ENCODE measurements around the gene SLC22A23.

Gene SLC22A23

DNA sequence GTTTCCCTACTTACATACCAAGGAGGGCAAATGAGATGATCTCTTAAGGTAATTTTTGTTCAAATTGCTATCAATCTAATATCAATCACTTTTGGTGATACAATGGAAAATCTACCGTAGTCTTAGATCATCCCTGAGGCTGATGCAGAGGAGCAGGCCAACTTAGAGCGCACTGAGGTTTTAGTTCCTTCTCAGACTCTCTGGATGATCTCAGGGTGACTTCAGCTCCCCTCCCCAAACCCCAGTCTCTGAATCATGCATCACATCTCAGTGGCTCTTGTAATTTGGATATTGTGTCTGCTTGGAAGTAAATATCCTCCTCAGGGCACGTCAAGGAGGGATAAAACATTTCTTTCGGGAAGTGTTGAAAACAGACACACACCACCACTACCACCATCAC, 235.3 kb downstream of the SLC22A23 start:
- TF ChIP-seq, protein P1, sequence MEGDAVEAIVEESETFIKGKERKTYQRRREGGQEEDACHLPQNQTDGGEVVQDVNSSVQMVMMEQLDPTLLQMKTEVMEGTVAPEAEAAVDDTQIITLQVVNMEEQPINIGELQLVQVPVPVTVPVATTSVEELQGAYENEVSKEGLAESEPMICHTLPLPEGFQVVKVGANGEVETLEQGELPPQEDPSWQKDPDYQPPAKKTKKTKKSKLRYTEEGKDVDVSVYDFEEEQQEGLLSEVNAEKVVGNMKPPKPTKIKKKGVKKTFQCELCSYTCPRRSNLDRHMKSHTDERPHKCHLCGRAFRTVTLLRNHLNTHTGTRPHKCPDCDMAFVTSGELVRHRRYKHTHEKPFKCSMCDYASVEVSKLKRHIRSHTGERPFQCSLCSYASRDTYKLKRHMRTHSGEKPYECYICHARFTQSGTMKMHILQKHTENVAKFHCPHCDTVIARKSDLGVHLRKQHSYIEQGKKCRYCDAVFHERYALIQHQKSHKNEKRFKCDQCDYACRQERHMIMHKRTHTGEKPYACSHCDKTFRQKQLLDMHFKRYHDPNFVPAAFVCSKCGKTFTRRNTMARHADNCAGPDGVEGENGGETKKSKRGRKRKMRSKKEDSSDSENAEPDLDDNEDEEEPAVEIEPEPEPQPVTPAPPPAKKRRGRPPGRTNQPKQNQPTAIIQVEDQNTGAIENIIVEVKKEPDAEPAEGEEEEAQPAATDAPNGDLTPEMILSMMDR (IDR thresholded peaks at IDR 0.05; ENCODE audit: control insufficient read depth, extremely low read depth, insufficient read depth): no peak
- no peak overlapping the region for H3K4me3 ChIP-seq (ENCODE audit: low read depth, low read length)
- no peak for DNase-seq (ENCODE audit: low read depth)

DNA sequence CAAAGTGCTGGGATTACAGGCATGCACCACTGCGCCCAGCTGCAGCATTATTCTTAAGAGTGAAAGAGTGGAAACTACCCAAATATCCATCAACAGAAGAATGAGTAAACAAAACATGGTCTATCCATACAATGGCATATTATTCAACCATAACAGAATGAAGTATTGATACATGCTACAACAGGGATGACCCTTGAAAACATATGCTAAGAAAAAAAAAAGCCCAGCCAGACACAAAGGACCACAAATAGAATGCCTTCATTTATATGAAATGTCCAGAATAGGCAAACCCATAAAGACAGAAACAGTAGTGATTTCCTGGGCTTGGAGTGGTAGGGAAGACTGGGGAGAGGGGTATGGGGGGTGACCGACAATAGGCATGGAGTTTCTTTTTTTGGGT, 236.5 kb downstream of the SLC22A23 start:
- TF ChIP-seq, protein P1 (IDR thresholded peaks at IDR 0.05; ENCODE audit: control insufficient read depth, extremely low read depth, insufficient read depth): no peak
- no peak for DNase-seq (ENCODE audit: low read depth)

More for the DNA sequence above, 236.5 kb downstream of the SLC22A23 start:
- no peak overlapping the region for H3K4me3 ChIP-seq (ENCODE audit: low read depth, low read length)
